Panc1 (cell line): Measurements from ENCODE around the gene WDR27. TPM values are rescaled to one million over a fixed set of nuclear protein-coding genes. Genes with fewer than 3 reads are reported as not detected.

Experiments used
- ATAC-seq: fragments of 200-7000 bp; cut with Tn5 transposase; 2 replicates; pipeline ENCODE4 v1.9.1; 2020; ENCODE audit warnings: mild to moderate bottlenecking, moderate library complexity
- BruUV-seq: library from RNA; stranded (reverse); fragments of 400-500 nt; replicated peaks from 2 replicates; lab custom pipeline; 2021; lab: Mats Ljungman, UMichigan
- CTCF ChIA-PET: fragments of 300-600 bp; sonication (Branson Sonifier 250); formaldehyde crosslinking; loops from one replicate; lab custom pipeline; 2022; ENCODE audit warnings: antibody characterized with exemption; lab: Charles Lee
- POLR2A ChIA-PET: fragments of 300-600 bp; sonication (Branson Sonifier 250); formaldehyde crosslinking; loops from one replicate; lab custom pipeline; 2022; ENCODE audit warnings: antibody characterized with exemption; lab: Charles Lee
- DNase-seq: peaks from one replicate; pipeline ENCODE4 v3.0.0-alpha.2; 2010; ENCODE audit warnings: low read depth, low spot score
- H3K27ac ChIP-seq: 2 replicates; pipeline ENCODE4 v1.5.1; 2011; ENCODE audit warnings: mild to moderate bottlenecking, low read length, inconsistent platforms
- H3K27me3 ChIP-seq: fragments of 200-500 bp; sonication (Bioruptor generic); 2 replicates; pipeline ENCODE4 v1.6.0; 2014; ENCODE audit warnings: low read length, inconsistent platforms; ENCODE audit not compliant: control insufficient read depth, insufficient read depth
- H3K36me3 ChIP-seq: fragments of 200-500 bp; sonication (Bioruptor generic); 2 replicates; pipeline ENCODE4 v1.5.1; 2014; ENCODE audit warnings: inconsistent platforms, mild to moderate bottlenecking, low read length, moderate library complexity; ENCODE audit not compliant: control insufficient read depth, insufficient read depth
- H3K4me1 ChIP-seq: 2 replicates; pipeline ENCODE4 v1.5.1; 2011; ENCODE audit warnings: inconsistent platforms, mild to moderate bottlenecking, low read length, moderate library complexity; ENCODE audit not compliant: control insufficient read depth, insufficient read depth
- H3K4me3 ChIP-seq, 2 experiments: 2 replicates each; pipeline ENCODE4 v1.5.1; 2011 to 2012; ENCODE audit warnings: low read depth in 2 of 2, low read length in 2 of 2, mild to moderate bottlenecking in 2 of 2, inconsistent platforms in 1 of 2, moderate library complexity in 1 of 2
- H3K9me3 ChIP-seq: fragments of 200-500 bp; sonication (Bioruptor generic); 2 replicates; pipeline ENCODE4 v1.5.1; 2014; ENCODE audit warnings: low read depth, mild to moderate bottlenecking, inconsistent platforms, low read length, moderate library complexity; ENCODE audit not compliant: control insufficient read depth, insufficient read depth
- CTCF ChIP-seq: fragments of 450-650 bp; IDR thresholded peaks from 2 replicates; pipeline ENCODE4 v1.5.1; 2017; ENCODE audit warnings: mild to moderate bottlenecking
- POLR2AphosphoS5 ChIP-seq: IDR thresholded peaks from 2 replicates; pipeline ENCODE4 v1.6.1; 2012; ENCODE audit warnings: mild to moderate bottlenecking, low read depth, low read length, moderate library complexity
- REST ChIP-seq, 2 experiments: IDR thresholded peaks; 2 replicates each; pipeline ENCODE4 v1.6.1; 2011 to 2012; ENCODE audit warnings: low read depth in 2 of 2, control low read depth in 1 of 2, low read length in 1 of 2, mild to moderate bottlenecking in 1 of 2, moderate library complexity in 1 of 2; ENCODE audit not compliant: insufficient read depth in 1 of 2
- SIN3A ChIP-seq: IDR thresholded peaks from 2 replicates; pipeline ENCODE4 v1.6.1; 2012; ENCODE audit warnings: low read depth, mild to moderate bottlenecking, low read length, moderate library complexity, borderline replicate concordance; ENCODE audit not compliant: insufficient read depth
- TCF7L2 ChIP-seq: IDR thresholded peaks from 2 replicates; pipeline ENCODE4 v1.6.1; 2011; ENCODE audit warnings: mild to moderate bottlenecking, low read depth, low read length, inconsistent platforms
- in situ Hi-C: cut with HindIII; loops from 2 replicates; pipeline ENCODE4 v1.10.0; 2016; ENCODE audit warnings: low sequenced_read_pairs, low pct_unique_long_range_greater_than_20kb
- intact Hi-C: fragments of 100-400 bp; cut with micrococcal nuclease; formaldehyde crosslinking; loops from one replicate; pipeline ENCODE4 v1.10.0; 2022; ENCODE audit not compliant: unreplicated experiment
- total RNA-seq: library from RNA; stranded (reverse); gene quantifications from one replicate; pipeline ENCODE4 v1.2.1, GENCODE V29; 2021; ENCODE audit not compliant: unreplicated experiment

The WDR27 gene
- total RNA-seq, 1 experiment from 2014 or later, result 56.3 TPM

- BruUV-seq, result no TSS peak
- Histone ChIP-seq H3K4me3 (no peak overlapping the region), H3K9me3 (peaks cover 1% of the 10 kb centered on the region; the same call in 1 of the 2 replicates), H3K4me1 (peaks cover 14% of the 10 kb centered on the region; the same call in 1 of the 2 replicates), H3K27me3 (no peaks in the 10 kb centered on the region), H3K36me3 (no peaks in the 10 kb centered on the region), H3K27ac (no peak overlapping the region; the same call in 1 of the 2 replicates)
- POLR2A ChIA-PET, result no interaction called here
- DNase-seq (no peak), ATAC-seq (no peak)
- intact Hi-C loops, result no loop called here
- CTCF ChIA-PET, result no interaction called here
- TF ChIP-seq CTCF, result no peak
- TF ChIP-seq SIN3A, result no peak
- TF ChIP-seq TCF7L2, result no peak
- no peak for TF ChIP-seq REST (IDR thresholded peaks at IDR 0.05; ENCODE audit: insufficient read depth in 1 of 2, low read depth in 2 of 2, low read length in 1 of 2)
- TF ChIP-seq POLR2AphosphoS5, result no peak
- in situ Hi-C loops, result no loop called here
These were observed 174.5 kb downstream of the WDR27 start for GRCh38 chr6:169527306-169527705.

GRCh38 chr6:169521825-169522224 lies 180.0 kb downstream of the WDR27 start:
- Histone ChIP-seq H3K9me3 (peaks cover 19% of the 10 kb centered on the region; the same call in 1 of the 2 replicates), H3K4me3 (no peak overlapping the region), H3K36me3 (no peaks in the 10 kb centered on the region), H3K4me1 (no peaks in the 10 kb centered on the region), H3K27ac (no peak overlapping the region), H3K27me3 (no peaks in the 10 kb centered on the region)
- BruUV-seq, result no TSS peak
- CTCF ChIA-PET, result no interaction called here
- no peak for DNase-seq
- intact Hi-C loops, result no loop called here
- TF ChIP-seq CTCF, result no peak
- TF ChIP-seq TCF7L2, result no peak
- no peak for TF ChIP-seq REST (IDR thresholded peaks at IDR 0.05; ENCODE audit: insufficient read depth in 1 of 2, low read depth in 2 of 2, low read length in 1 of 2)
- TF ChIP-seq POLR2AphosphoS5, result no peak
- TF ChIP-seq SIN3A, result no peak
- ATAC-seq, result no peak
- in situ Hi-C loops, result no loop called here
- POLR2A ChIA-PET, result no interaction called here
